Cortex of kidney (tissue), 1 donor: Measurements from ENCODE around the gene LIPI.
"Not testable (repeated sequence)": the region's sequence is repeated elsewhere in the genome, so short reads cannot be mapped to it uniquely, and the experiment has no call there.

ENCODE experiments used
- DNase-seq: peaks from one replicate; lab custom pipeline; 2025; lab: John Stamatoyannopoulos, UW

The LIPI gene

GRCh38 chr21:14116080-14116481 lies 94.7 kb downstream of the LIPI start:
- DNase-seq: no peak

- no peak for DNase-seq
Measured at GRCh38 chr21:14115646-14116045, 95.1 kb downstream of the LIPI start.

- DNase-seq: no peak
Measured at GRCh38 chr21:14114251-14114650, 96.5 kb downstream of the LIPI start.

- DNase-seq: not testable (repeated sequence)
Measured at GRCh38 chr21:14104564-14104963, 106.2 kb downstream of the LIPI start.

GRCh38 chr21:14099570-14099969 lies 111.2 kb downstream of the LIPI start:
- DNase-seq: no peak

- DNase-seq: no peak
Measured at GRCh38 chr21:14097881-14098499, 112.8 kb downstream of the LIPI start.

- DNase-seq: no peak
Measured at GRCh38 chr21:14096577-14096976, 114.2 kb downstream of the LIPI start.

- DNase-seq: no peak
Measured at GRCh38 chr21:14096172-14096571, 114.6 kb downstream of the LIPI start.

GRCh38 chr21:14095056-14095455 lies 115.7 kb downstream of the LIPI start:
- no peak for DNase-seq

- DNase-seq: no peak
Measured at GRCh38 chr21:14092834-14093560, 117.8 kb downstream of the LIPI start.

GRCh38 chr21:14090184-14090583 lies 120.6 kb downstream of the LIPI start:
- DNase-seq: not testable (repeated sequence)

- DNase-seq: no peak
Measured at GRCh38 chr21:14088391-14088790, 122.4 kb downstream of the LIPI start.

- DNase-seq: no peak
Measured at GRCh38 chr21:14086553-14086952, 124.2 kb downstream of the LIPI start.

- DNase-seq: no peak
Measured at GRCh38 chr21:14084701-14085100, 126.1 kb downstream of the LIPI start.

- no peak for DNase-seq
Measured at GRCh38 chr21:14084068-14084501, 126.7 kb downstream of the LIPI start.

- no peak for DNase-seq
Measured at GRCh38 chr21:14080764-14081096, 130.0 kb downstream of the LIPI start.

GRCh38 chr21:14080040-14080763 lies 130.6 kb downstream of the LIPI start:
- no peak for DNase-seq

- DNase-seq: no peak
Measured at GRCh38 chr21:14078746-14079375, 131.9 kb downstream of the LIPI start.

GRCh38 chr21:14076143-14076806 lies 134.5 kb downstream of the LIPI start:
- DNase-seq: no peak

GRCh38 chr21:14075346-14076142 lies 135.2 kb downstream of the LIPI start:
- no peak for DNase-seq

- no peak for DNase-seq
Measured at GRCh38 chr21:14074177-14074576, 136.6 kb downstream of the LIPI start.
